Panc1 (cell line): ENCODE results near the gene TRIM44.

ENCODE experiments used
- CTCF ChIP-seq: fragments of 450-650 bp; IDR thresholded peaks from 2 replicates; pipeline ENCODE4 v1.5.1; 2017; ENCODE audit warnings: mild to moderate bottlenecking
- POLR2AphosphoS5 ChIP-seq: IDR thresholded peaks from 2 replicates; pipeline ENCODE4 v1.6.1; 2012; ENCODE audit warnings: mild to moderate bottlenecking, low read depth, low read length, moderate library complexity
- SIN3A ChIP-seq: IDR thresholded peaks from 2 replicates; pipeline ENCODE4 v1.6.1; 2012; ENCODE audit warnings: low read depth, mild to moderate bottlenecking, low read length, moderate library complexity, borderline replicate concordance; ENCODE audit not compliant: insufficient read depth

GRCh38 chr11:35624316-35624715 is 38.3 kb upstream of the TRIM44 start:
- no peak for TF ChIP-seq CTCF
- no peak for TF ChIP-seq SIN3A
- TF ChIP-seq POLR2AphosphoS5: no peak
